ENCODE data around the gene ELK1. TPM values are rescaled to one million over a fixed set of nuclear protein-coding genes. Genes with fewer than 3 reads are reported as not detected.

Gene ELK1
- total and polyA plus RNA-seq, 4 donors, result 9.7 to 32.8 (median 26.9) TPM

Small RNA genes within 50 kb of the gene (small RNA-seq; reads per million reads assigned to genes)
- gene MIR4769 (ENCODE audit: low replicate concordance), result not detected

Other genes starting within 250 kb of the ELK1 start
- gene ZNF41, start 167.3 kb downstream of the ELK1 start, total RNA-seq, result 10 to 100 TPM; 12.5 to 14.2 TPM
- gene ZNF41, start 167.3 kb downstream of the ELK1 start, polyA plus RNA-seq (ENCODE audit: insufficient read length in 2 of 2), result 10 to 100 TPM; 10.1 to 10.9 TPM
- 10 to 100 TPM; 12.7 to 33.2 TPM for gene ARAF, start 89.4 kb downstream of the ELK1 start, total RNA-seq
- 10 to 100 TPM; 44.5 to 45.2 TPM for gene ARAF, start 89.4 kb downstream of the ELK1 start, polyA plus RNA-seq (ENCODE audit: insufficient read length in 2 of 2)
- gene TIMP1, start 68.1 kb downstream of the ELK1 start, total RNA-seq, result 100 to 1,000 TPM in 1 of 2 donors, 10 to 100 TPM in 1; 38.1 to 198 TPM
- 100 to 1,000 TPM in 1 of 2 donors, 10 to 100 TPM in 1; 59.4 to 112 TPM for gene TIMP1, start 68.1 kb downstream of the ELK1 start, polyA plus RNA-seq (ENCODE audit: insufficient read length in 2 of 2)
- 10 to 100 TPM; 10.1 to 37.2 TPM for gene SYN1, start 30.7 kb downstream of the ELK1 start, total RNA-seq
- 100 to 1,000 TPM; 182 to 222 TPM for gene SYN1, start 30.7 kb downstream of the ELK1 start, polyA plus RNA-seq (ENCODE audit: insufficient read length in 2 of 2)
- gene CFP, start 20.6 kb downstream of the ELK1 start, total RNA-seq, result 1 to 10 TPM; 2.9 to 3.9 TPM
- 1 to 10 TPM; 3.4 to 6.2 TPM for gene CFP, start 20.6 kb downstream of the ELK1 start, polyA plus RNA-seq (ENCODE audit: insufficient read length in 2 of 2)
- 100 to 1,000 TPM in 1 of 2 donors, 10 to 100 TPM in 1; 55.4 to 103 TPM for gene UXT, start 8.6 kb upstream of the ELK1 start, total RNA-seq
- gene UXT, start 8.6 kb upstream of the ELK1 start, polyA plus RNA-seq (ENCODE audit: insufficient read length in 2 of 2), result 10 to 100 TPM; 66.5 to 74.6 TPM
- gene ZNF81, start 186.3 kb upstream of the ELK1 start, total RNA-seq, result 10 to 100 TPM; 10.1 to 13.1 TPM
- 1 to 10 TPM; 5.6 to 6.8 TPM for gene ZNF81, start 186.3 kb upstream of the ELK1 start, polyA plus RNA-seq (ENCODE audit: insufficient read length in 2 of 2)